ENCODE data around the gene GINS2. TPM values are rescaled to one million over a fixed set of nuclear protein-coding genes. Genes with fewer than 3 reads are reported as not detected.

The GINS2 gene
- total RNA-seq, 2 experiments from 2014 or later = 74.3 to 142 TPM

GRCh38 chr16:85716022-85716679, 27.4 kb upstream of the GINS2 start:
- Histone ChIP-seq H3K79me2 (ENCODE audit: insufficient read depth, low read depth, low read length) (no peaks in the 10 kb centered on the region), H3K36me3 (ENCODE audit: insufficient read depth, low read length) (no peaks in the 10 kb centered on the region), H3K4me2 (ENCODE audit: low read length) (no peak overlapping the region), H3K4me3 (ENCODE audit: low read depth, low read length, poor library complexity, severe bottlenecking) (no peak overlapping the region), H3K4me1 (ENCODE audit: insufficient read depth, low read length, poor library complexity, severe bottlenecking) (peaks cover 8% of the 10 kb centered on the region), H3K27ac (ENCODE audit: low read depth, low read length, poor library complexity, severe bottlenecking) (no peak overlapping the region), H4K20me1 (ENCODE audit: insufficient read depth, low read length) (no peaks in the 10 kb centered on the region), H3K9me3 (ENCODE audit: low read length) (peaks cover 10% of the 10 kb centered on the region), H3K9me2 (ENCODE audit: insufficient read depth, low read length) (no peaks in the 10 kb centered on the region), H2AFZ (ENCODE audit: low read length) (no peak overlapping the region)
- no TSS peak for BruUV-seq (replicated peaks)
- ChIA-PET POLR2A (interaction anchor here (0.7 to 2.6 kb wide), 3 partner anchors 18 to 41 kb away, joined by 3 to 12 read pairs (median 8); partner anchors contain the start of gene GINS2), CTCF (ENCODE audit: unreplicated experiment) (interaction anchor here (1.0 kb wide), 1 partner anchor 57 kb away, joined by 3 read pairs; no protein-coding TSS in a partner anchor)
- no peak for TF ChIP-seq EZH2phosphoT487 (IDR thresholded peaks at IDR 0.05; ENCODE audit: borderline replicate concordance, low read depth, low read length)
- no peak for DNase-seq (ENCODE audit: low spot score)
- intact Hi-C loops (cut with micrococcal nuclease; ENCODE audit: unreplicated experiment) = loop anchor here (5.0 kb wide), 1 partner anchor 39 kb away; no protein-coding TSS in a partner anchor

DNA sequence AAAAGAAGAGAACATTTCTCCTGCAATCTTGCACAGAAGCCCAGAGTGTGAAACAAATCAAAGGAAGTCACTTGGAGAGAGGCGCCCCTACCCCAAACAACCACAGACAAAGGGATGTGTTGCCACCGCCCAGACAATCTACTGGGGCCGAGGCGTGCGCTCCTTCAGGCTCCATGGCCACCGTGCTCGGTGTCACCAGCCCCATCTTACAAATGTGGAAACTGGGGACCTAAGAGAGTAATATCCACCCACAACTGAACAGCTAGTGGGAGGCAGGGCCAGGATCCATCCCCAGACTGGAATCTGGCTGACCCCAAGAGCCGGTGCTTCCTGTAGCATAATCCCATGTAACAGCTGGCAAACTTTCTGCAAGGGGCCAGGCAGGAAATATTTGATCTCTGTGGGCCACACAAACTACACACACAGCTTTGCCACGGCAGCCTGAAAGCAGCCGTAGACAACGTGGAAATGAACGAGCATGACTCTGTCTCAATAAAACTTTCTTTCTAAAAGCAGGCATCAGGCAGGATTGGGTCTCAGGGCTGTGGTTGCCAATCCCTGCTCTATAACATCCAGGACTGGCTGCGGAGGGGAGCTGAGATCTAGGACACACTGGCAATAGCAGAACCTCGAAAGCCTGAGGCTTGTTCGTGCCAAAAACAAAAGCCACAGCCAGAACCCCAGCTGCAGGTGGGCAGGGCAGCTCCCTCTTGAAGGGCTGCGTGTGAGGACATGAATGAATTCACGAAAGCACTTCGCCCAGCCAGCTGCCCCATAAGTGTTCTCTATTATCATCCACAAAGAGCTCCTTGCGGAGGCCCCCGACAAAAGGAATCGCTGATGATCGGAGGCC, 26.6 kb upstream of the GINS2 start:
- Histone ChIP-seq H3K79me2 (ENCODE audit: insufficient read depth, low read depth, low read length) (no peaks in the 10 kb centered on the region), H2AFZ (ENCODE audit: low read length) (no peak overlapping the region), H3K27ac (ENCODE audit: low read depth, low read length, poor library complexity, severe bottlenecking) (no peak overlapping the region), H3K9me3 (ENCODE audit: low read length) (peaks cover 10% of the 10 kb centered on the region), H4K20me1 (ENCODE audit: insufficient read depth, low read length) (no peaks in the 10 kb centered on the region), H3K4me2 (ENCODE audit: low read length) (no peak overlapping the region), H3K36me3 (ENCODE audit: insufficient read depth, low read length) (no peaks in the 10 kb centered on the region), H3K9me2 (ENCODE audit: insufficient read depth, low read length) (no peaks in the 10 kb centered on the region), H3K4me3 (ENCODE audit: low read depth, low read length, poor library complexity, severe bottlenecking) (no peak overlapping the region), H3K4me1 (ENCODE audit: insufficient read depth, low read length, poor library complexity, severe bottlenecking) (peaks cover 8% of the 10 kb centered on the region)
- POLR2A ChIA-PET = interaction anchor here (0.7 to 2.6 kb wide), 4 partner anchors 9 to 40 kb away, joined by 3 to 12 read pairs (median 6); partner anchors contain the start of gene GINS2
- intact Hi-C loops (cut with micrococcal nuclease; ENCODE audit: unreplicated experiment) = loop anchor here (5.0 kb wide), 1 partner anchor 38 kb away; no protein-coding TSS in a partner anchor
- BruUV-seq (replicated peaks) = no TSS peak
- TF ChIP-seq CTCF (conservative IDR thresholded peaks at IDR 0.05; ENCODE audit: low read length) (no peak), EZH2phosphoT487 (IDR thresholded peaks at IDR 0.05; ENCODE audit: borderline replicate concordance, low read depth, low read length) (no peak)
- DNase-seq (ENCODE audit: low spot score) = no peak
- CTCF ChIA-PET (ENCODE audit: unreplicated experiment) = interaction anchor here (0.6 kb wide), 1 partner anchor 47 kb away, joined by 3 read pairs; no protein-coding TSS in a partner anchor

DNA sequence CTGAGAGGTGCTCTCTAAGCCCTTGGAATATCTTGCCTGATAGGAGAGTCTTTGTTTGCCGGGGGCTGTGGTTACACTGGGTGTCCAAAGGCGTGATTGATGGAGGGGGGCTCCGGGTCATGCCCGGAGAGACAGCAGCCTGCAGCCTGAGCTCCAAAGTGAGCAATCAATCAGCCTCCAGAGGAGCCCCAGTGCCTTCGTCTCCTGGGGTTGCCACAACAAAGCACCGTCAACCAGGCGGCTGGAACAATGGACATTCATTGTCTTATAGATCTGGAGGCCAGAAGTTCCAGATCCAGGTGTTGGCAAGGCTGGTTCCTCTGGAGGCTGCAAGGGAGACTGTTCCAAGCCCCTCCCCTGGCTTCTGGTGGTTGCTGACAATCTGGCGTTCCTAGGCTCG, 24.0 kb upstream of the GINS2 start:
- BruUV-seq (replicated peaks) = no TSS peak
- Histone ChIP-seq H3K4me2 (ENCODE audit: low read length) (no peak overlapping the region), H3K79me2 (ENCODE audit: insufficient read depth, low read depth, low read length) (no peaks in the 10 kb centered on the region), H3K27ac (ENCODE audit: low read depth, low read length, poor library complexity, severe bottlenecking) (no peak overlapping the region), H4K20me1 (ENCODE audit: insufficient read depth, low read length) (no peaks in the 10 kb centered on the region), H3K9me2 (ENCODE audit: insufficient read depth, low read length) (no peaks in the 10 kb centered on the region), H3K36me3 (ENCODE audit: insufficient read depth, low read length) (no peaks in the 10 kb centered on the region), H3K9me3 (ENCODE audit: low read length) (peaks cover 10% of the 10 kb centered on the region), H2AFZ (ENCODE audit: low read length) (no peak overlapping the region), H3K4me3 (ENCODE audit: low read depth, low read length, poor library complexity, severe bottlenecking) (no peak overlapping the region), H3K4me1 (ENCODE audit: insufficient read depth, low read length, poor library complexity, severe bottlenecking) (no peaks in the 10 kb centered on the region)
- no peak for TF ChIP-seq EZH2phosphoT487 (IDR thresholded peaks at IDR 0.05; ENCODE audit: borderline replicate concordance, low read depth, low read length)
- TF ChIP-seq CTCF (conservative IDR thresholded peaks at IDR 0.05; ENCODE audit: low read length) = no peak
- no peak for DNase-seq (ENCODE audit: low spot score)
- CTCF ChIA-PET (ENCODE audit: unreplicated experiment) = no interaction called here
- intact Hi-C loops (cut with micrococcal nuclease; ENCODE audit: unreplicated experiment) = no loop called here
- POLR2A ChIA-PET = interaction anchor here (1.3 kb wide), 1 partner anchor 9 kb away, joined by 3 read pairs; no protein-coding TSS in a partner anchor

All from OCI-LY7 (cell line).